Measurements from ENCODE around the gene TLCD3B. TPM values are rescaled to one million over a fixed set of nuclear protein-coding genes. Genes with fewer than 3 reads are reported as not detected.
A peak's percentile ranks its signal among the peaks of the same experiment; 100 is the strongest.

The TLCD3B gene
- total and polyA plus RNA-seq, 9 of the 15 experiments (the other 6 are each of a cell fraction or from before 2014, with no cell fraction given), result 0.10 to 0.52 (median 0.23) TPM; not detected in 4

- TF ChIP-seq PTTG1 (tag; IDR thresholded peaks at IDR 0.05; ENCODE audit: low read depth) (no peak), MYNN (IDR thresholded peaks at IDR 0.05) (no peak), MYNN (CRISPR knock-in tag; IDR thresholded peaks at IDR 0.05) (no peak), RB1 (IDR thresholded peaks at IDR 0.05; ENCODE audit: low read depth) (peak; percentile 97), ETV5 (CRISPR knock-in tag; IDR thresholded peaks at IDR 0.05; ENCODE audit: low read depth) (0 out of 2 replicates have a peak, but pooled peaks have one; percentile 2), ZBTB7A (IDR thresholded peaks at IDR 0.05; ENCODE audit: borderline replicate concordance, control insufficient read depth, low read depth, low read length) (no peak), GTF2E2 (tag; IDR thresholded peaks at IDR 0.05) (peak; percentile 19; the same call in 1 of the 2 replicates), NCOA6 (IDR thresholded peaks at IDR 0.05) (no peak), E2F6 (IDR thresholded peaks at IDR 0.05; ENCODE audit: borderline replicate concordance in 1 of 2, extremely low read depth in 1 of 2, insufficient read depth in 1 of 2, insufficient read length in 1 of 2, low read depth in 1 of 2, low read length in 1 of 2, poor library complexity in 1 of 2, severe bottlenecking in 1 of 2) (peak; percentile 98), POLR2AphosphoS2 (IDR thresholded peaks at IDR 0.05; ENCODE audit: low read length) (0 out of 2 replicates have a peak, but pooled peaks have one; percentile 32), RUNX1 (IDR thresholded peaks at IDR 0.05; ENCODE audit: low read depth) (0 out of 2 replicates have a peak, but pooled peaks have one; percentile 12), SREBF1 (IDR thresholded peaks at IDR 0.05; ENCODE audit: borderline replicate concordance, low read depth, low read length) (no peak), ZNF764 (CRISPR knock-in tag; IDR thresholded peaks at IDR 0.05; ENCODE audit: low read depth) (no peak), EHMT2 (IDR thresholded peaks at IDR 0.05) (no peak), MCM5 (IDR thresholded peaks at IDR 0.05; ENCODE audit: low read depth) (no peak)
- TF ChIP-seq, protein P1, sequence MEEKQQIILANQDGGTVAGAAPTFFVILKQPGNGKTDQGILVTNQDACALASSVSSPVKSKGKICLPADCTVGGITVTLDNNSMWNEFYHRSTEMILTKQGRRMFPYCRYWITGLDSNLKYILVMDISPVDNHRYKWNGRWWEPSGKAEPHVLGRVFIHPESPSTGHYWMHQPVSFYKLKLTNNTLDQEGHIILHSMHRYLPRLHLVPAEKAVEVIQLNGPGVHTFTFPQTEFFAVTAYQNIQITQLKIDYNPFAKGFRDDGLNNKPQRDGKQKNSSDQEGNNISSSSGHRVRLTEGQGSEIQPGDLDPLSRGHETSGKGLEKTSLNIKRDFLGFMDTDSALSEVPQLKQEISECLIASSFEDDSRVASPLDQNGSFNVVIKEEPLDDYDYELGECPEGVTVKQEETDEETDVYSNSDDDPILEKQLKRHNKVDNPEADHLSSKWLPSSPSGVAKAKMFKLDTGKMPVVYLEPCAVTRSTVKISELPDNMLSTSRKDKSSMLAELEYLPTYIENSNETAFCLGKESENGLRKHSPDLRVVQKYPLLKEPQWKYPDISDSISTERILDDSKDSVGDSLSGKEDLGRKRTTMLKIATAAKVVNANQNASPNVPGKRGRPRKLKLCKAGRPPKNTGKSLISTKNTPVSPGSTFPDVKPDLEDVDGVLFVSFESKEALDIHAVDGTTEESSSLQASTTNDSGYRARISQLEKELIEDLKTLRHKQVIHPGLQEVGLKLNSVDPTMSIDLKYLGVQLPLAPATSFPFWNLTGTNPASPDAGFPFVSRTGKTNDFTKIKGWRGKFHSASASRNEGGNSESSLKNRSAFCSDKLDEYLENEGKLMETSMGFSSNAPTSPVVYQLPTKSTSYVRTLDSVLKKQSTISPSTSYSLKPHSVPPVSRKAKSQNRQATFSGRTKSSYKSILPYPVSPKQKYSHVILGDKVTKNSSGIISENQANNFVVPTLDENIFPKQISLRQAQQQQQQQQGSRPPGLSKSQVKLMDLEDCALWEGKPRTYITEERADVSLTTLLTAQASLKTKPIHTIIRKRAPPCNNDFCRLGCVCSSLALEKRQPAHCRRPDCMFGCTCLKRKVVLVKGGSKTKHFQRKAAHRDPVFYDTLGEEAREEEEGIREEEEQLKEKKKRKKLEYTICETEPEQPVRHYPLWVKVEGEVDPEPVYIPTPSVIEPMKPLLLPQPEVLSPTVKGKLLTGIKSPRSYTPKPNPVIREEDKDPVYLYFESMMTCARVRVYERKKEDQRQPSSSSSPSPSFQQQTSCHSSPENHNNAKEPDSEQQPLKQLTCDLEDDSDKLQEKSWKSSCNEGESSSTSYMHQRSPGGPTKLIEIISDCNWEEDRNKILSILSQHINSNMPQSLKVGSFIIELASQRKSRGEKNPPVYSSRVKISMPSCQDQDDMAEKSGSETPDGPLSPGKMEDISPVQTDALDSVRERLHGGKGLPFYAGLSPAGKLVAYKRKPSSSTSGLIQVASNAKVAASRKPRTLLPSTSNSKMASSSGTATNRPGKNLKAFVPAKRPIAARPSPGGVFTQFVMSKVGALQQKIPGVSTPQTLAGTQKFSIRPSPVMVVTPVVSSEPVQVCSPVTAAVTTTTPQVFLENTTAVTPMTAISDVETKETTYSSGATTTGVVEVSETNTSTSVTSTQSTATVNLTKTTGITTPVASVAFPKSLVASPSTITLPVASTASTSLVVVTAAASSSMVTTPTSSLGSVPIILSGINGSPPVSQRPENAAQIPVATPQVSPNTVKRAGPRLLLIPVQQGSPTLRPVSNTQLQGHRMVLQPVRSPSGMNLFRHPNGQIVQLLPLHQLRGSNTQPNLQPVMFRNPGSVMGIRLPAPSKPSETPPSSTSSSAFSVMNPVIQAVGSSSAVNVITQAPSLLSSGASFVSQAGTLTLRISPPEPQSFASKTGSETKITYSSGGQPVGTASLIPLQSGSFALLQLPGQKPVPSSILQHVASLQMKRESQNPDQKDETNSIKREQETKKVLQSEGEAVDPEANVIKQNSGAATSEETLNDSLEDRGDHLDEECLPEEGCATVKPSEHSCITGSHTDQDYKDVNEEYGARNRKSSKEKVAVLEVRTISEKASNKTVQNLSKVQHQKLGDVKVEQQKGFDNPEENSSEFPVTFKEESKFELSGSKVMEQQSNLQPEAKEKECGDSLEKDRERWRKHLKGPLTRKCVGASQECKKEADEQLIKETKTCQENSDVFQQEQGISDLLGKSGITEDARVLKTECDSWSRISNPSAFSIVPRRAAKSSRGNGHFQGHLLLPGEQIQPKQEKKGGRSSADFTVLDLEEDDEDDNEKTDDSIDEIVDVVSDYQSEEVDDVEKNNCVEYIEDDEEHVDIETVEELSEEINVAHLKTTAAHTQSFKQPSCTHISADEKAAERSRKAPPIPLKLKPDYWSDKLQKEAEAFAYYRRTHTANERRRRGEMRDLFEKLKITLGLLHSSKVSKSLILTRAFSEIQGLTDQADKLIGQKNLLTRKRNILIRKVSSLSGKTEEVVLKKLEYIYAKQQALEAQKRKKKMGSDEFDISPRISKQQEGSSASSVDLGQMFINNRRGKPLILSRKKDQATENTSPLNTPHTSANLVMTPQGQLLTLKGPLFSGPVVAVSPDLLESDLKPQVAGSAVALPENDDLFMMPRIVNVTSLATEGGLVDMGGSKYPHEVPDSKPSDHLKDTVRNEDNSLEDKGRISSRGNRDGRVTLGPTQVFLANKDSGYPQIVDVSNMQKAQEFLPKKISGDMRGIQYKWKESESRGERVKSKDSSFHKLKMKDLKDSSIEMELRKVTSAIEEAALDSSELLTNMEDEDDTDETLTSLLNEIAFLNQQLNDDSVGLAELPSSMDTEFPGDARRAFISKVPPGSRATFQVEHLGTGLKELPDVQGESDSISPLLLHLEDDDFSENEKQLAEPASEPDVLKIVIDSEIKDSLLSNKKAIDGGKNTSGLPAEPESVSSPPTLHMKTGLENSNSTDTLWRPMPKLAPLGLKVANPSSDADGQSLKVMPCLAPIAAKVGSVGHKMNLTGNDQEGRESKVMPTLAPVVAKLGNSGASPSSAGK (IDR thresholded peaks at IDR 0.05), result peak; percentile 97
Measured at GRCh38 chr16:29995324-29995910, 35.7 kb downstream of the TLCD3B start, which contains the start of gene HIRIP3 (continued).

All from K562 (cell line).